Left ventricle myocardium inferior (tissue), 1 donor: ENCODE results near the gene ANLN. TPM values are rescaled to one million over a fixed set of nuclear protein-coding genes. Genes with fewer than 3 reads are reported as not detected.
"Not testable (repeated sequence)": the region's sequence is repeated elsewhere in the genome, so short reads cannot be mapped to it uniquely, and the experiment has no call there.

Source experiments
- DNase-seq: peaks from one replicate; pipeline ENCODE4 v3.0.0-alpha.2; 2020
- H3K27ac ChIP-seq: fragments of 200-600 bp; replicated peaks from 2 replicates; pipeline ENCODE4 v1.8.0; 2021
- H3K27me3 ChIP-seq: fragments of 200-600 bp; 2 replicates; pipeline ENCODE4 v1.8.0; 2021; ENCODE audit warnings: low read depth
- H3K36me3 ChIP-seq: fragments of 200-600 bp; 2 replicates; pipeline ENCODE4 v1.8.0; 2021
- H3K4me1 ChIP-seq: fragments of 200-600 bp; 2 replicates; pipeline ENCODE4 v1.8.0; 2021
- H3K4me3 ChIP-seq: fragments of 200-600 bp; 2 replicates; pipeline ENCODE4 v1.8.0; 2021; ENCODE audit warnings: mild to moderate bottlenecking, moderate library complexity
- H3K9me3 ChIP-seq: fragments of 200-600 bp; replicated peaks from 2 replicates; pipeline ENCODE4 v1.8.0; 2021
- intact Hi-C: fragments of 100-400 bp; cut with micrococcal nuclease; formaldehyde crosslinking; loops from one replicate; pipeline ENCODE4 v1.11.0; 2022
- total RNA-seq: library from RNA; stranded (reverse); fragmentation: NEBNext Ultra II Directional; extraction: Animal tissue kit (Norgen Biotek cat#: 25700); gene quantifications from one replicate; pipeline ENCODE4 v1.2.1, GENCODE V29; 2021
- TF ChIP-seq, protein P1 (sequence below): fragments of 200-600 bp; IDR thresholded peaks from 2 replicates; pipeline ENCODE4 v1.8.0; 2021; ENCODE audit warnings: antibody characterized with exemption, mild to moderate bottlenecking, borderline replicate concordance
- donor health status: DM: no; HTN: yes; CAD: no; lungs with severe emphysema.

Gene ANLN
- total RNA-seq, 1 donor from 2014 or later, result 2.1 TPM

DNA sequence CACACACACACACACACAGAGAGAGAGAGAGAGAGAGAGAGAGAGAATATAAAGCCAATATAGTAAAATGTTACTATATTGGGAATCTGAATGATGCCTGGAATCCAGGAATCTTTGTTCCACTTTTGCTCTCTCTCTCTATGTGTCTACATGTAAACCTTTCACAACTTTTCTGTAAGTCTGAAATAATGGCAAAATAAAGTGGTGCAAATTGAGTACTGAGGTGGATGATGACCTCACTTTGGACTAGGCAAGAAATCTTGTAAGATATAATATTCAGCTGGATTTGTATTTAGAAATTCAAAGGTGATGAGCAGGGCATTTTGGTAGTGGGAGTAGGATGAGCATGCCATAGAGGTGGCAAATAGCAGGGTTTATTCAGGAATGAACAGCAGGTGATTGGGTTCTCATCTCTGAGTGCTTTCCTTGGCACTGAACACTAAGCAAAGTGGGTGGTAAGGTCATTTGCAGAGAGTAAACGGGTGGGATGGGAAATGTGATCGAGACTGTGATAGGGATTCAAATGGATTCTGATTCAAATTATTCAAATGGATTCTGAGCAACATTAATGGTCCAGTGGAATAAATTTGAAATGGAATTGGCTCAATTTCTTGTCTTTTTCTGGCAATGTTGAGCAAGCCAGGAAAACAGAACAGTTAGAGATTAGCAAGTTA is 9.7 kb upstream of the ANLN start:
- intact Hi-C loops, result no loop called here
- peaks cover 4% of the 10 kb centered on the region for H3K27me3 ChIP-seq
- no peak overlapping the region for H3K27ac ChIP-seq
- H3K9me3 ChIP-seq, result no peaks in the 10 kb centered on the region
- no peak overlapping the region for H3K4me3 ChIP-seq
- H3K4me1 ChIP-seq, result no peaks in the 10 kb centered on the region
- DNase-seq, result no peak
- H3K36me3 ChIP-seq, result no peaks in the 10 kb centered on the region
- TF ChIP-seq, protein P1, sequence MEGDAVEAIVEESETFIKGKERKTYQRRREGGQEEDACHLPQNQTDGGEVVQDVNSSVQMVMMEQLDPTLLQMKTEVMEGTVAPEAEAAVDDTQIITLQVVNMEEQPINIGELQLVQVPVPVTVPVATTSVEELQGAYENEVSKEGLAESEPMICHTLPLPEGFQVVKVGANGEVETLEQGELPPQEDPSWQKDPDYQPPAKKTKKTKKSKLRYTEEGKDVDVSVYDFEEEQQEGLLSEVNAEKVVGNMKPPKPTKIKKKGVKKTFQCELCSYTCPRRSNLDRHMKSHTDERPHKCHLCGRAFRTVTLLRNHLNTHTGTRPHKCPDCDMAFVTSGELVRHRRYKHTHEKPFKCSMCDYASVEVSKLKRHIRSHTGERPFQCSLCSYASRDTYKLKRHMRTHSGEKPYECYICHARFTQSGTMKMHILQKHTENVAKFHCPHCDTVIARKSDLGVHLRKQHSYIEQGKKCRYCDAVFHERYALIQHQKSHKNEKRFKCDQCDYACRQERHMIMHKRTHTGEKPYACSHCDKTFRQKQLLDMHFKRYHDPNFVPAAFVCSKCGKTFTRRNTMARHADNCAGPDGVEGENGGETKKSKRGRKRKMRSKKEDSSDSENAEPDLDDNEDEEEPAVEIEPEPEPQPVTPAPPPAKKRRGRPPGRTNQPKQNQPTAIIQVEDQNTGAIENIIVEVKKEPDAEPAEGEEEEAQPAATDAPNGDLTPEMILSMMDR, result no peak

DNA sequence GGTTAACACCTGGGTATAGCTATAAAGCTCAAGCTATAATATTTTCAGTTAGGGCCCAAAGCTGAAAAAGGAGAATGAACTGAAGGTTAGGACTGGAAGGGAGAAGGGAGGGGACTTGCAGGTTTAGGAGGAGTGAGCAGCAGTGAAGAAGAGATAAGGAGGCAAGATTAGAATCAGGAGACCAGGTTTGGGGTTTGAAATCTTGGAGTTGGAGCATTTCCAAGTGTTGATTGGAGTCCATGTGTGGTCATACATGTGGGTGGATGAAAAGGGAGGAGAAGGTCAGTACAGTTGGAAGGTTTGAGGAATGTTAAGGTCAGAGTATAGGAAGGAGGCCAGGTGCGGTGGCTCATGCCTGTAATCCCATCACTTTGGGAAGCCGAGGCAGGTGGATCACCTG is 8.6 kb upstream of the ANLN start:
- no peaks in the 10 kb centered on the region for H3K9me3 ChIP-seq
- intact Hi-C loops, result no loop called here

DNA sequence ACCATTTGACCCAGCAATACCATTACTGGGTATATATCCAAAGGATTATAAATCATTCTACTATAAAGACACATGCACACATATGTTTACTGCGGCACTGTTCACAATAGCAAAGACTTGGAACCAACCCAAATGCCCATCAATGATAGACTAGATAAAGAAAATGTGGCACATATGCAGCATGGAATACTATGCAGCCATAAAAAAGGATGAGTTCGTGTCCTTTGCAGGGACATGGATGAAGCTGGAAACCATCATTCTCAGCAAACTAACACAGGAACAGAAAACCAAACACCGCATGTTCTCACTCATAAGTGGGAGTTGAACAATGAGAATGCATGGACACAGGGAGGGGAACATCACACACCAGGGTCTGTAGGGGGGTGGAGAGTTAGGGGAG is 6.4 kb upstream of the ANLN start:
- H3K27ac ChIP-seq, intact Hi-C loops, H3K4me1 ChIP-seq, H3K36me3 ChIP-seq, H3K27me3 ChIP-seq, H3K4me3 ChIP-seq, H3K9me3 ChIP-seq, DNase-seq: not testable (repeated sequence)

More for the DNA sequence above, 8.6 kb upstream of the ANLN start:
- Histone ChIP-seq H3K27me3 (peaks cover 4% of the 10 kb centered on the region), H3K4me3 (no peak overlapping the region), H3K27ac (no peak overlapping the region), H3K4me1 (no peaks in the 10 kb centered on the region), H3K36me3 (no peaks in the 10 kb centered on the region)
- no peak for DNase-seq
- TF ChIP-seq, protein P1, result no peak

DNA sequence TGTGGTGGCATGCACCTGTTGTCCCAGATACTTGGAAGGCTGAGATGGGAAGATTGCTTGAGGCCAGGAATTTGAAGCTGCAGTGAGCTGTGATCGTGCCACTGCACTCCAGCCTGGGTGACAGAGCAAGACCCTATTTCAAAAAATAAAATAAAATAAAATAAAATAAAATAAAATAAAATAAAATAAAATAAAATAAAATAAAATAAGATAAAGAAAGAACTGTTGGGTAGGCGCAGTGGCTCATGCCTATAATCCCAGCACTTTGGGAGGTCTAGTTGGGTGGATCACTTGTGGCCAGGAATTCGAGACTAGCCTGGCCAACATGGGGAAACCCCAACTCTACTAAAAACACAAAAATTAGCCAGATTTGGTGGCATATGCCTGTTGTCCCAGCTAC is 4.0 kb upstream of the ANLN start:
- H3K36me3 ChIP-seq, H3K27me3 ChIP-seq, intact Hi-C loops, DNase-seq, H3K4me3 ChIP-seq, H3K9me3 ChIP-seq, H3K27ac ChIP-seq: not testable (repeated sequence)
- H3K4me1 ChIP-seq, result peaks cover 10% of the 10 kb centered on the region

DNA sequence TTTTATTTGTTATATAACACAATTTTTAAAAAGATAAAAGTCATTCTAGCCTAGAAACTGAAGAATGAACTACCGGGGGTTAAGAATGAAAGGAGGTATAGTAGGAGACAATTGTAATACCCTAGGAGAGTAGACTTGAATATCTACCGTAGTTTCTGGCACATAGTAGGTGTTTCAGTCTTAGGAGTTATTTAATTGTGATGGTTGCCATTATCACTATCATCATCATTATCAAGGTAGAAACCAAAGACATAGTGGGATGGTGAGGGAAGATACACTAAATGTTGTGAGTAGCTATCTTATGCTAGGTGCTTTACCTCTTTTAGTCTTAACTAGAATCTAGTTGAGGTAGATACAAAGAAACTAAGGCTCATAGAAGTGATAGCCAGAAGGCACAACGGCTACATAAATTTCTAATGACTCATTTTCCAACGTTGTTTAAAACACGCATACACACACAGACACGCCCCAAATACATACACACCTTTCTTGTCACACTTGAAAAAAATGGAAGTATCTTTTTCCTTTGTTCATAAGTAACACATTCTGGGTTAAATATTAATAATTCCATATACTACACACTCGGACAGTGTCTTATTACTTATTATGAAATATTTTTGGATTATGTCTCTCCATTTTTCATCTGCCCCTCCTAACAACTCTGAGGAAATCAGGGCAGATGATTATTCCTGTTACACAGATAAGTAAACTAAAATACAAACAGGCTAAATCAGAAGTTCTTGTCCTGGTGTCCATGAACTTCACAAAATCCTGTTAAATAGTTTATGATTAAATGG is 2.0 kb upstream of the ANLN start:
- TF ChIP-seq, protein P1, result no peak
- no peak for DNase-seq
- no peaks in the 10 kb centered on the region for H3K27me3 ChIP-seq
- peaks cover 22% of the 10 kb centered on the region for H3K4me1 ChIP-seq
- H3K27ac ChIP-seq, result peak overlapping the region; percentile 78
- intact Hi-C loops, result no loop called here
- H3K9me3 ChIP-seq, result no peaks in the 10 kb centered on the region
- no peaks in the 10 kb centered on the region for H3K36me3 ChIP-seq
- no peak overlapping the region for H3K4me3 ChIP-seq

DNA sequence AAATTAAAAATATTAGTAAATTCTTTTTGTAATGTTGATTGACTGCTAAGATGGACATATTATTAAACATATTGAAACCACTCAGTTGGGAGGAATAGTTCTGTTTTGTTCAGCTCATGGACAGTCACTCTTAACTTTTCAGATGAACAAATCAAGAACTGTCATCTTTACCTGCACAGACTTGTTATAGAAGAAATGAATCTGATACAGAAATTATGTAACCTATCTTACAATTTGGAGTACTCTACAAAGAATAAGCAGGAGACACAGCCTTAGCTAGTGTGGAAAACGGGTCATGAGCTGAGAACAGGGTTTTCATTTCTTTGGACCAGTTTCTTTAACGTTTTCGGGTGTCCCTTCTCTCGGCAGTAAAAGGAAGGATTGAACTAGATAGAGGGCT is 1.2 kb upstream of the ANLN start:
- H3K27ac ChIP-seq, result peak overlapping the region; percentile 78
- TF ChIP-seq, protein P1, result no peak
- H3K36me3 ChIP-seq, result no peaks in the 10 kb centered on the region
- intact Hi-C loops, result no loop called here
- no peaks in the 10 kb centered on the region for H3K9me3 ChIP-seq
- H3K4me3 ChIP-seq, result no peak overlapping the region
- H3K4me1 ChIP-seq, result peaks cover 22% of the 10 kb centered on the region
- DNase-seq, result no peak
- H3K27me3 ChIP-seq, result no peaks in the 10 kb centered on the region
